ENCODE measurements around the gene FUZ.
A peak's percentile ranks its signal among the peaks of the same experiment; 100 is the strongest.

The FUZ gene

GRCh38 chr19:49809160-49809940 lies 3.7 kb downstream of the FUZ start:
- H3K36me3 ChIP-seq (ENCODE audit: control insufficient read depth in 1 of 2, insufficient read depth in 2 of 2, low read length in 2 of 2), result peaks cover 26 to 30% of the 10 kb centered on the region in 2 experiments
- peak overlapping the region; percentile 70 for H3K4me2 ChIP-seq (ENCODE audit: low read length)
- H3K79me1 ChIP-seq (ENCODE audit: low read length), result peaks cover 12% of the 10 kb centered on the region
- H4K12ac ChIP-seq (ENCODE audit: low read depth, low read length), result peak overlapping the region; percentile 49
- H3K4me3 ChIP-seq (ENCODE audit: low read depth, low read length), result peak overlapping the region; percentile 49
- peak overlapping the region; percentile 10 for H4K8ac ChIP-seq (ENCODE audit: low read depth, low read length)
- H3K23ac ChIP-seq (ENCODE audit: low read length), result no peak overlapping the region
- peak in 1 of 2 donors; percentile 27 for DNase-seq
- H3K18ac ChIP-seq (ENCODE audit: low read length), result peak overlapping the region; percentile 42
- peak overlapping the region; percentile 18 for H2AK5ac ChIP-seq (ENCODE audit: low read length)
- no peak overlapping the region for H2BK120ac ChIP-seq (ENCODE audit: insufficient read depth, low read length, poor library complexity)
- H3K14ac ChIP-seq (ENCODE audit: low read length), result peak overlapping the region; percentile 45
- H3K27ac ChIP-seq (ENCODE audit: low read depth, low read length), result no peak overlapping the region
- H4K91ac ChIP-seq (ENCODE audit: low read depth, low read length), result peak overlapping the region; percentile 15
- H2BK12ac ChIP-seq (ENCODE audit: low read length), result no peak overlapping the region
- peaks cover 3% of the 10 kb centered on the region for H3K79me2 ChIP-seq (ENCODE audit: control insufficient read depth, insufficient read depth, low read length, poor library complexity)
- H3K9ac ChIP-seq (ENCODE audit: low read length), result no peak overlapping the region
- no peaks in the 10 kb centered on the region for H3K27me3 ChIP-seq (ENCODE audit: insufficient read depth, low read length)
- no peak overlapping the region for H3K4ac ChIP-seq (ENCODE audit: low read depth, low read length)
- peak overlapping the region; percentile 50 for H2AFZ ChIP-seq (ENCODE audit: insufficient read depth, low read length, poor library complexity)
- no CpG with 5 or more reads among the region's 50 CpGs for WGBS (ENCODE audit: extremely low coverage, insufficient coverage, insufficient read length)
- H2BK5ac ChIP-seq (ENCODE audit: low read depth, low read length, poor library complexity), result no peak overlapping the region
- peaks cover 9 to 16% of the 10 kb centered on the region in 2 experiments for H3K4me1 ChIP-seq (ENCODE audit: control insufficient read depth in 1 of 2, insufficient read depth in 2 of 2, low read length in 2 of 2)
- no peaks in the 10 kb centered on the region for H3K9me3 ChIP-seq (ENCODE audit: insufficient read depth, low read depth, low read length)

- peaks cover 12% of the 10 kb centered on the region for H3K79me1 ChIP-seq (ENCODE audit: low read length)
- H2BK120ac ChIP-seq (ENCODE audit: insufficient read depth, low read length, poor library complexity), result no peak overlapping the region
- WGBS (ENCODE audit: extremely low coverage, insufficient coverage, insufficient read length), result no CpG with 5 or more reads among the region's 31 CpGs
- no peaks in the 10 kb centered on the region for H3K9me3 ChIP-seq (ENCODE audit: insufficient read depth, low read depth, low read length)
- peak overlapping the region; percentile 49 for H4K12ac ChIP-seq (ENCODE audit: low read depth, low read length)
- H3K36me3 ChIP-seq (ENCODE audit: control insufficient read depth in 1 of 2, insufficient read depth in 2 of 2, low read length in 2 of 2), result peaks cover 27 to 34% of the 10 kb centered on the region in 2 experiments
- DNase-seq, result peak; percentile 68 to 74
- no peak overlapping the region for H3K9ac ChIP-seq (ENCODE audit: low read length)
- peak overlapping the region; percentile 45 for H3K14ac ChIP-seq (ENCODE audit: low read length)
- H3K79me2 ChIP-seq (ENCODE audit: control insufficient read depth, insufficient read depth, low read length, poor library complexity), result peaks cover 3% of the 10 kb centered on the region
- H4K8ac ChIP-seq (ENCODE audit: low read depth, low read length), result peak overlapping the region; percentile 10
- peak overlapping the region; percentile 42 for H3K18ac ChIP-seq (ENCODE audit: low read length)
- peak overlapping the region; percentile 70 for H3K4me2 ChIP-seq (ENCODE audit: low read length)
- peak overlapping the region; percentile 15 for H4K91ac ChIP-seq (ENCODE audit: low read depth, low read length)
- no peak overlapping the region for H2BK5ac ChIP-seq (ENCODE audit: low read depth, low read length, poor library complexity)
- H3K23ac ChIP-seq (ENCODE audit: low read length), result no peak overlapping the region
- peak overlapping the region; percentile 49 for H3K4me3 ChIP-seq (ENCODE audit: low read depth, low read length)
- H3K27ac ChIP-seq (ENCODE audit: low read depth, low read length), result no peak overlapping the region
- H3K27me3 ChIP-seq (ENCODE audit: insufficient read depth, low read length), result no peaks in the 10 kb centered on the region
- H3K4ac ChIP-seq (ENCODE audit: low read depth, low read length), result no peak overlapping the region
- H2BK12ac ChIP-seq (ENCODE audit: low read length), result no peak overlapping the region
- H2AK5ac ChIP-seq (ENCODE audit: low read length), result no peak overlapping the region
- H2AFZ ChIP-seq (ENCODE audit: insufficient read depth, low read length, poor library complexity), result peak overlapping the region; percentile 50
- H3K4me1 ChIP-seq (ENCODE audit: control insufficient read depth in 1 of 2, insufficient read depth in 2 of 2, low read length in 2 of 2), result peaks cover 9 to 16% of the 10 kb centered on the region in 2 experiments
Measured at GRCh38 chr19:49808711-49809159, 4.4 kb downstream of the FUZ start.

- Histone ChIP-seq H2BK120ac (ENCODE audit: insufficient read depth, low read length, poor library complexity) (no peak overlapping the region), H3K4me3 (ENCODE audit: low read depth, low read length) (no peak overlapping the region), H4K8ac (ENCODE audit: low read depth, low read length) (no peak overlapping the region), H4K12ac (ENCODE audit: low read depth, low read length) (no peak overlapping the region), H3K9ac (ENCODE audit: low read length) (no peak overlapping the region), H3K4me2 (ENCODE audit: low read length) (peak overlapping the region; percentile 15), H3K4me1 (ENCODE audit: control insufficient read depth in 1 of 2, insufficient read depth in 2 of 2, low read length in 2 of 2) (peaks cover 9 to 16% of the 10 kb centered on the region in 2 experiments), H3K18ac (ENCODE audit: low read length) (no peak overlapping the region), H2AFZ (ENCODE audit: insufficient read depth, low read length, poor library complexity) (no peak overlapping the region), H3K36me3 (ENCODE audit: control insufficient read depth in 1 of 2, insufficient read depth in 2 of 2, low read length in 2 of 2) (peaks cover 34 to 41% of the 10 kb centered on the region in 2 experiments), H3K14ac (ENCODE audit: low read length) (no peak overlapping the region), H3K4ac (ENCODE audit: low read depth, low read length) (no peak overlapping the region), H3K27me3 (ENCODE audit: insufficient read depth, low read length) (no peaks in the 10 kb centered on the region), H3K79me1 (ENCODE audit: low read length) (peaks cover 8% of the 10 kb centered on the region), H2BK12ac (ENCODE audit: low read length) (no peak overlapping the region), H2BK5ac (ENCODE audit: low read depth, low read length, poor library complexity) (no peak overlapping the region), H3K27ac (ENCODE audit: low read depth, low read length) (no peak overlapping the region), H3K79me2 (ENCODE audit: control insufficient read depth, insufficient read depth, low read length, poor library complexity) (peaks cover 3% of the 10 kb centered on the region), H4K91ac (ENCODE audit: low read depth, low read length) (no peak overlapping the region), H3K23ac (ENCODE audit: low read length) (no peak overlapping the region), H2AK5ac (ENCODE audit: low read length) (no peak overlapping the region), H3K9me3 (ENCODE audit: insufficient read depth, low read depth, low read length) (no peaks in the 10 kb centered on the region)
- no peak for DNase-seq
- WGBS (ENCODE audit: extremely low coverage, insufficient coverage, insufficient read length), result no CpG with 5 or more reads among the region's 20 CpGs
Measured at GRCh38 chr19:49807904-49808675, 5.0 kb downstream of the FUZ start.

- H3K36me3 ChIP-seq (ENCODE audit: control insufficient read depth in 1 of 2, insufficient read depth in 2 of 2, low read length in 2 of 2), result peaks cover 40 to 47% of the 10 kb centered on the region in 2 experiments
- no CpG with 5 or more reads among the region's 18 CpGs for WGBS (ENCODE audit: extremely low coverage, insufficient coverage, insufficient read length)
- H3K9ac ChIP-seq (ENCODE audit: low read length), result no peak overlapping the region
- no peak overlapping the region for H4K91ac ChIP-seq (ENCODE audit: low read depth, low read length)
- no peaks in the 10 kb centered on the region for H3K79me2 ChIP-seq (ENCODE audit: control insufficient read depth, insufficient read depth, low read length, poor library complexity)
- no peak for DNase-seq
- no peaks in the 10 kb centered on the region for H3K9me3 ChIP-seq (ENCODE audit: insufficient read depth, low read depth, low read length)
- H3K4me1 ChIP-seq (ENCODE audit: control insufficient read depth in 1 of 2, insufficient read depth in 2 of 2, low read length in 2 of 2), result peaks cover 5 to 9% of the 10 kb centered on the region in 2 experiments
- no peak overlapping the region for H2BK120ac ChIP-seq (ENCODE audit: insufficient read depth, low read length, poor library complexity)
- no peaks in the 10 kb centered on the region for H3K27me3 ChIP-seq (ENCODE audit: insufficient read depth, low read length)
- no peak overlapping the region for H2AFZ ChIP-seq (ENCODE audit: insufficient read depth, low read length, poor library complexity)
- H3K27ac ChIP-seq (ENCODE audit: low read depth, low read length), result no peak overlapping the region
- H3K4me2 ChIP-seq (ENCODE audit: low read length), result no peak overlapping the region
- H2AK5ac ChIP-seq (ENCODE audit: low read length), result no peak overlapping the region
- H3K4me3 ChIP-seq (ENCODE audit: low read depth, low read length), result no peak overlapping the region
- H4K8ac ChIP-seq (ENCODE audit: low read depth, low read length), result no peak overlapping the region
- H3K23ac ChIP-seq (ENCODE audit: low read length), result no peak overlapping the region
- H2BK5ac ChIP-seq (ENCODE audit: low read depth, low read length, poor library complexity), result no peak overlapping the region
- H3K18ac ChIP-seq (ENCODE audit: low read length), result no peak overlapping the region
- peaks cover 4% of the 10 kb centered on the region for H3K79me1 ChIP-seq (ENCODE audit: low read length)
- no peak overlapping the region for H3K4ac ChIP-seq (ENCODE audit: low read depth, low read length)
- no peak overlapping the region for H4K12ac ChIP-seq (ENCODE audit: low read depth, low read length)
- H2BK12ac ChIP-seq (ENCODE audit: low read length), result no peak overlapping the region
- no peak overlapping the region for H3K14ac ChIP-seq (ENCODE audit: low read length)
Measured at GRCh38 chr19:49807058-49807903, 5.8 kb downstream of the FUZ start.

Measured in trophoblast cell (in vitro differentiated cells and primary cell).